PC-3 (cell line): ENCODE data around the gene TPST1. TPM values are rescaled to one million over a fixed set of nuclear protein-coding genes. Genes with fewer than 3 reads are reported as not detected.
"Not testable (repeated sequence)": the region's sequence is repeated elsewhere in the genome, so short reads cannot be mapped to it uniquely, and the experiment has no call there.

ENCODE experiments used
- ATAC-seq: fragments of 200-7000 bp; cut with Tn5 transposase; 2 replicates; pipeline ENCODE4 v1.9.1; 2020; ENCODE audit warnings: mild to moderate bottlenecking, moderate library complexity
- BruUV-seq: library from RNA; stranded (reverse); fragments of 400-500 nt; replicated peaks from 2 replicates; lab custom pipeline; 2021; lab: Mats Ljungman, UMichigan
- CTCF ChIA-PET: fragments of 300-600 bp; sonication (Branson Sonifier 250); formaldehyde crosslinking; loops from one replicate; lab custom pipeline; 2022; ENCODE audit warnings: antibody characterized with exemption; lab: Charles Lee
- POLR2A ChIA-PET: fragments of 300-600 bp; sonication (Branson Sonifier 250); formaldehyde crosslinking; loops from one replicate; lab custom pipeline; 2022; ENCODE audit warnings: antibody characterized with exemption; ENCODE audit not compliant: unreplicated experiment; lab: Charles Lee
- DNase-seq: peaks from one replicate; pipeline ENCODE4 v3.0.0-alpha.2; 2015
- H2AFZ ChIP-seq: fragments of 300-600 bp; sonication (generic); 2 replicates; pipeline ENCODE4 v1.6.0; 2016; ENCODE audit warnings: antibody characterized with exemption, low read length
- H3F3A ChIP-seq: fragments of 300-600 bp; sonication (generic); one replicate; pipeline ENCODE4 v1.6.0; 2017; ENCODE audit warnings: antibody characterized with exemption, low read length, control low read depth, mild to moderate bottlenecking; ENCODE audit not compliant: unreplicated experiment
- H3K27ac ChIP-seq: fragments of 300-600 bp; sonication (generic); 2 replicates; pipeline ENCODE4 v1.5.1; 2016; ENCODE audit warnings: mild to moderate bottlenecking, low read length
- H3K27me3 ChIP-seq: fragments of 300-600 bp; sonication (generic); 2 replicates; pipeline ENCODE4 v1.6.1; 2016; ENCODE audit warnings: low read length, mixed read lengths
- H3K36me3 ChIP-seq: fragments of 300-600 bp; sonication (generic); 2 replicates; pipeline ENCODE4 v1.6.1; 2016; ENCODE audit warnings: low read depth, mixed run types, low read length, mixed read lengths
- H3K4me1 ChIP-seq: fragments of 300-600 bp; sonication (generic); 2 replicates; pipeline ENCODE4 v1.5.1; 2016; ENCODE audit warnings: low read length; ENCODE audit not compliant: insufficient read depth
- H3K4me2 ChIP-seq: fragments of 300-600 bp; sonication (generic); 2 replicates; pipeline ENCODE4 v1.6.0; 2016; ENCODE audit warnings: low read length
- H3K4me3 ChIP-seq: fragments of 300-600 bp; sonication (generic); 2 replicates; pipeline ENCODE4 v1.5.1; 2016; ENCODE audit warnings: mild to moderate bottlenecking, low read length, mixed read lengths
- H3K79me2 ChIP-seq: fragments of 300-600 bp; sonication (generic); 2 replicates; pipeline ENCODE4 v1.6.1; 2017; ENCODE audit warnings: low read length, mixed read lengths
- H3K9ac ChIP-seq: fragments of 300-600 bp; sonication (generic); 2 replicates; pipeline ENCODE4 v1.6.0; 2016; ENCODE audit warnings: mild to moderate bottlenecking, low read length
- H3K9me2 ChIP-seq: fragments of 300-600 bp; sonication (generic); replicated peaks from 2 replicates; pipeline ENCODE4 v1.6.1; 2016; ENCODE audit warnings: mixed run types, low read length, mixed read lengths
- H3K9me3 ChIP-seq: fragments of 300-600 bp; sonication (generic); 2 replicates; pipeline ENCODE4 v1.6.1; 2016; ENCODE audit warnings: low read length, mixed read lengths
- H4K20me1 ChIP-seq: fragments of 300-600 bp; sonication (generic); 2 replicates; pipeline ENCODE4 v1.6.1; 2016; ENCODE audit warnings: low read length, mixed read lengths
- EZH2 ChIP-seq: fragments of 300-600 bp; sonication (generic); IDR thresholded peaks from one replicate; pipeline ENCODE4 v1.6.1; 2017; ENCODE audit warnings: antibody characterized with exemption, mild to moderate bottlenecking, low read length; ENCODE audit not compliant: unreplicated experiment
- EZH2phosphoT487 ChIP-seq: fragments of 300-600 bp; sonication (generic); IDR thresholded peaks from 2 replicates; pipeline ENCODE4 v1.6.1; 2018; ENCODE audit warnings: mild to moderate bottlenecking, antibody characterized with exemption, low read length, borderline replicate concordance
- intact Hi-C: fragments of 100-400 bp; cut with micrococcal nuclease; formaldehyde crosslinking; loops from 2 replicates; pipeline ENCODE4 v1.9.0; 2023
- total RNA-seq: library from RNA; depleted of rRNA; stranded (reverse); fragments of >200 nt; gene quantifications from 2 replicates; pipeline ENCODE4 v1.2.3, GENCODE V29; 2014
- TF ChIP-seq, protein P1 (sequence below): fragments of 300-600 bp; sonication (generic); conservative IDR thresholded peaks from 2 replicates; pipeline ENCODE4 v1.5.1; 2017; ENCODE audit warnings: antibody characterized with exemption, low read depth, mild to moderate bottlenecking, low read length

TPST1 gene
- total RNA-seq, 1 experiment from 2014 or later, result 14.4 TPM

DNA sequence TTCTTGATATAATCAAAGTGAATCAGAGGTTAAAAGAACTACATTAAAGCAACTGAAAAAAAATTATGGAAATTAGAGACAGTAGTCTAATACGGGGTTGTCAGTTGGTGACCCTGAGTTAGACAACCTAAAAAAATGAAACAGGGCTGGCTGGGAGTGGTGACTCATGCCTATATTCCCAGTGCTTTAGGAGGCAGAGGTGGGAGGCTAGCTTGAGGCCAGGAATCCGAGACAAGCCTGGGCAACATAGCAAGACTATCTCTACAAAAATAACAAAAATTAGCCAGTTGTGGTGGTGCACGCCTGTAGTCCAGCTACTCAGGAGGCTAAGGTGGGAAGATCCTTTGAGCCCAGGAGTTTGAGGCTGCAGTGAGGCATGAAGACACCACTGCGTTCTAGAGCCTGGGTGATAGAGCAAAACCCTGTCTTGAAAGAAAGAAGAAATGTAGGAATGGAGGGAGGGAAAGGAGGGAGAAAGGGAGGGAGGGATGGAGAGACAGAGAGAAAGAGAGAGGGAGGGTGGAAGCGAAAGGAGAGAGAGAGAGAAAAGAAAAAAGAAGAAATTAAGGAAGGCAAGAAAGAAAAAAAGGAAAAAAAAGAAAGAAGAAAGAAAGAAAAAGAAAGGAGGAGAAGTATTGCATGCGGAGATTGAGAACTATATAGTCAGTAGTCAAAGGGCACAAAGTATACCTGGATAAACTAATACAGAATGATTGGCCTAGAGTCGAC, 166.1 kb downstream of the TPST1 start:
- no peak overlapping the region for H3K4me3 ChIP-seq
- H3K9ac ChIP-seq, result no peak overlapping the region
- no peaks in the 10 kb centered on the region for H4K20me1 ChIP-seq
- H3F3A ChIP-seq, result no peaks in the 10 kb centered on the region
- DNase-seq (no peak), ATAC-seq (no peak)
- H3K4me1 ChIP-seq, result no peaks in the 10 kb centered on the region
- H3K79me2 ChIP-seq, result no peaks in the 10 kb centered on the region
- no TSS peak for BruUV-seq
- no peak for TF ChIP-seq EZH2
- TF ChIP-seq EZH2phosphoT487, result no peak
- TF ChIP-seq, protein P1, sequence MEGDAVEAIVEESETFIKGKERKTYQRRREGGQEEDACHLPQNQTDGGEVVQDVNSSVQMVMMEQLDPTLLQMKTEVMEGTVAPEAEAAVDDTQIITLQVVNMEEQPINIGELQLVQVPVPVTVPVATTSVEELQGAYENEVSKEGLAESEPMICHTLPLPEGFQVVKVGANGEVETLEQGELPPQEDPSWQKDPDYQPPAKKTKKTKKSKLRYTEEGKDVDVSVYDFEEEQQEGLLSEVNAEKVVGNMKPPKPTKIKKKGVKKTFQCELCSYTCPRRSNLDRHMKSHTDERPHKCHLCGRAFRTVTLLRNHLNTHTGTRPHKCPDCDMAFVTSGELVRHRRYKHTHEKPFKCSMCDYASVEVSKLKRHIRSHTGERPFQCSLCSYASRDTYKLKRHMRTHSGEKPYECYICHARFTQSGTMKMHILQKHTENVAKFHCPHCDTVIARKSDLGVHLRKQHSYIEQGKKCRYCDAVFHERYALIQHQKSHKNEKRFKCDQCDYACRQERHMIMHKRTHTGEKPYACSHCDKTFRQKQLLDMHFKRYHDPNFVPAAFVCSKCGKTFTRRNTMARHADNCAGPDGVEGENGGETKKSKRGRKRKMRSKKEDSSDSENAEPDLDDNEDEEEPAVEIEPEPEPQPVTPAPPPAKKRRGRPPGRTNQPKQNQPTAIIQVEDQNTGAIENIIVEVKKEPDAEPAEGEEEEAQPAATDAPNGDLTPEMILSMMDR, result no peak
- H3K4me2 ChIP-seq, result no peak overlapping the region
- no peaks in the 10 kb centered on the region for H3K9me3 ChIP-seq
- H2AFZ ChIP-seq, result no peak overlapping the region
- no peaks in the 10 kb centered on the region for H3K9me2 ChIP-seq
- no peaks in the 10 kb centered on the region for H3K27me3 ChIP-seq
- intact Hi-C loops, result no loop called here
- no peak overlapping the region for H3K27ac ChIP-seq
- CTCF ChIA-PET, result no interaction called here
- POLR2A ChIA-PET, result no interaction called here
- H3K36me3 ChIP-seq, result no peaks in the 10 kb centered on the region

GRCh38 chr7:66374141-66374840, 169.2 kb downstream of the TPST1 start:
- H3K9me3 ChIP-seq, BruUV-seq, H3K27me3 ChIP-seq, H3K4me3 ChIP-seq, POLR2A ChIA-PET, H3K36me3 ChIP-seq, H4K20me1 ChIP-seq, H2AFZ ChIP-seq, H3K9ac ChIP-seq, H3K4me1 ChIP-seq, H3K9me2 ChIP-seq, intact Hi-C loops, H3K4me2 ChIP-seq, CTCF ChIA-PET, H3F3A ChIP-seq, H3K27ac ChIP-seq, ATAC-seq, H3K79me2 ChIP-seq, DNase-seq: not testable (repeated sequence)

GRCh38 chr7:66376264-66376945, 171.3 kb downstream of the TPST1 start:
- no TSS peak for BruUV-seq

More at GRCh38 chr7:66376264-66376945, 171.3 kb downstream of the TPST1 start:
- Histone ChIP-seq H3K27ac (no peak overlapping the region), H3K36me3 (no peaks in the 10 kb centered on the region), H4K20me1 (no peaks in the 10 kb centered on the region), H3K9me2 (no peaks in the 10 kb centered on the region), H3K4me2 (no peak overlapping the region), H3K9me3 (no peaks in the 10 kb centered on the region), H3K27me3 (no peaks in the 10 kb centered on the region), H2AFZ (no peak overlapping the region), H3K79me2 (no peaks in the 10 kb centered on the region), H3K9ac (no peak overlapping the region), H3K4me3 (no peak overlapping the region), H3F3A (no peaks in the 10 kb centered on the region), H3K4me1 (no peaks in the 10 kb centered on the region; the same call in 1 of the 2 replicates)
- POLR2A ChIA-PET, result no interaction called here
- CTCF ChIA-PET, result no interaction called here
- intact Hi-C loops, result no loop called here
- no peak for ATAC-seq
- TF ChIP-seq, protein P1, result no peak
- TF ChIP-seq EZH2, result no peak
- TF ChIP-seq EZH2phosphoT487, result no peak
- DNase-seq, result no peak
